ENCODE results near the gene TNFAIP8L3. TPM values are rescaled to one million over a fixed set of nuclear protein-coding genes. Genes with fewer than 3 reads are reported as not detected.
A peak's percentile ranks its signal among the peaks of the same experiment; 100 is the strongest.

The TNFAIP8L3 gene
- total and polyA plus RNA-seq, 9 of the 15 experiments (the other 6 are each of a cell fraction or from before 2014, with no cell fraction given): 0.13 TPM; not detected in 8

DNA sequence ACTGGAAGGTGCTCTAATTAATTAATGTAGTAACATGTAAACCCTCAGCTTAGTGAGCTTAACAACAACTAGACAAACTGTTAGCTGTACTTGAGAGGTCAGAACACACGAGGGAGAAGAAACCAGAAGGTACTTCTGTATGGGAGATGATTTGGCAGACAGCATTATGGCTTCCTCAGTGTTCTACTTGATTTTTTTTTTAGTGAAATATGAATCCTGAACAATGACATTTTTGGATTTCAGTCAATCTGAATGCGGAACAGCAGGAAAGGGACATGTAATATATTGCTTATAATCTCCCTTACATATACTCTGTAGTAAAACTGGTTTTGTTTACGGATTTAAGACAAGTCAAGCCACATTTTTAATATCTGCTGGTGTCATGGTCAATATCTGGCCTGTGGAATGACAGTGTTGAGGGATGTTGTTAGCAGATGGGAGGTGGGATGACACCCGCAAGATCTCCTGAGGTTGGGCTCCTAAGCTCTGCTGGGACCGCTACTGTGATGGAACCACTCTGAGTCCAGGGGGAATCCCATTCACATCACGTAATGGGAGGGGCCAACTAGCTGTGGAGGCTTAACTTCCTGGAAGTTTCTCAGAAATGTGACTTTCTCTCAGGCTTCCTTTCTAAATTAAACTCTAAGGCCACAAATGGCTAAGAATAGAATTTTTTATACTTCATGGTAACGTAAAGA lies 18.7 kb downstream of the TNFAIP8L3 start:
- H3K4me1 ChIP-seq (replicated peaks in 1 of 2; ENCODE audit: control insufficient read depth in 2 of 2, insufficient read depth in 2 of 2, low read length in 2 of 2): peaks cover 7 to 10% of the 10 kb centered on the region in 2 experiments
- no peaks in the 10 kb centered on the region for H4K20me1 ChIP-seq (replicated peaks; ENCODE audit: control insufficient read depth, insufficient read depth, low read length)
- no peak overlapping the region for H3K27ac ChIP-seq (ENCODE audit: extremely low read depth, low read depth, low read length)
- DNase-seq (ENCODE audit: extremely low read depth in 1 of 4, low spot score in 3 of 4): peak in 3 of 4 experiments; percentile 14 to 37 (median 21)
- H3K9me1 ChIP-seq (ENCODE audit: control insufficient read depth, insufficient read depth, low read length): no peaks in the 10 kb centered on the region
- CTCF ChIA-PET (ENCODE audit: low intra/inter-chr PET ratio): no interaction called here
- H3K27me3 ChIP-seq (ENCODE audit: control insufficient read depth in 2 of 2, insufficient read depth in 2 of 2, low read length in 2 of 2): 0 out of 5 replicates have a peak, but pooled peaks cover 0 to 4% of the 10 kb centered on the region in 2 experiments
- no peaks in the 10 kb centered on the region for H3K79me2 ChIP-seq (ENCODE audit: control insufficient read depth, insufficient read depth, low read length)
- BruUV-seq (replicated peaks): no TSS peak
- no peaks in the 10 kb centered on the region for H3K9me3 ChIP-seq (replicated peaks; ENCODE audit: control insufficient read depth, insufficient read depth, low read depth, low read length)
- no peaks in the 10 kb centered on the region for H3K36me3 ChIP-seq (ENCODE audit: control insufficient read depth, insufficient read depth, low read length)
- in situ Hi-C loops (cut with MboI): no loop called here
- ATAC-seq: no peak
- peak overlapping the region; percentile 23; the same call in 1 of the 2 replicates for H3K4me2 ChIP-seq (ENCODE audit: insufficient read depth, low read length)
- intact Hi-C loops (cut with micrococcal nuclease): no loop called here
- 0 out of 2 replicates have a peak overlapping the region, but pooled peaks have one; percentile 34 for H2AFZ ChIP-seq (ENCODE audit: low read depth, low read length)
- POLR2A ChIA-PET: interaction anchor here (1.1 to 1.2 kb wide), 2 partner anchors 9 to 179 kb away, joined by 3 read pairs; no protein-coding TSS in a partner anchor
- no peak overlapping the region for H3K4me3 ChIP-seq
- no peak overlapping the region for H3K9ac ChIP-seq (ENCODE audit: insufficient read depth in 1 of 2, low read depth in 2 of 2, low read length in 2 of 2)
- WGBS (ENCODE audit: insufficient coverage, low coverage, missing lambda C conversion rate): 29% methylated on average over 7 of the region's 7 CpGs
- FAIRE-seq: peak; percentile 15
- TF ChIP-seq ATF1 (CRISPR knock-in tag; IDR thresholded peaks at IDR 0.05) (no peak), ATF1 (tag; IDR thresholded peaks at IDR 0.05) (no peak), ZC3H8 (IDR thresholded peaks at IDR 0.05) (no peak), ZNF766 (CRISPR knock-in tag; conservative IDR thresholded peaks at IDR 0.05) (no peak), ETS1 (conservative IDR thresholded peaks at IDR 0.05; ENCODE audit: control insufficient read depth, low read depth, low read length) (no peak), ELF2 (CRISPR knock-in tag; IDR thresholded peaks at IDR 0.05) (no peak), SMARCA4 (IDR thresholded peaks at IDR 0.05) (no peak), SIN3B (IDR thresholded peaks at IDR 0.05; ENCODE audit: low read depth) (no peak), NFE2L1 (tag; IDR thresholded peaks at IDR 0.05; ENCODE audit: borderline replicate concordance, low read depth) (no peak), FUS (optimal IDR thresholded peaks at IDR 0.05; ENCODE audit: low read depth, low read length) (no peak), BRD4 (IDR thresholded peaks at IDR 0.05) (no peak), CHCHD3 (CRISPR knock-in tag; IDR thresholded peaks at IDR 0.05) (no peak), FOXK1 (CRISPR knock-in tag; IDR thresholded peaks at IDR 0.05; ENCODE audit: borderline replicate concordance) (no peak), ZNF77 (CRISPR knock-in tag; IDR thresholded peaks at IDR 0.05) (no peak), NFYB (IDR thresholded peaks at IDR 0.05; ENCODE audit: extremely low read depth, insufficient read length) (no peak), PURB (CRISPR knock-in tag; IDR thresholded peaks at IDR 0.05; ENCODE audit: low read depth) (no peak), ETV5 (CRISPR knock-in tag; IDR thresholded peaks at IDR 0.05; ENCODE audit: low read depth) (no peak)
- TF ChIP-seq, protein P1, sequence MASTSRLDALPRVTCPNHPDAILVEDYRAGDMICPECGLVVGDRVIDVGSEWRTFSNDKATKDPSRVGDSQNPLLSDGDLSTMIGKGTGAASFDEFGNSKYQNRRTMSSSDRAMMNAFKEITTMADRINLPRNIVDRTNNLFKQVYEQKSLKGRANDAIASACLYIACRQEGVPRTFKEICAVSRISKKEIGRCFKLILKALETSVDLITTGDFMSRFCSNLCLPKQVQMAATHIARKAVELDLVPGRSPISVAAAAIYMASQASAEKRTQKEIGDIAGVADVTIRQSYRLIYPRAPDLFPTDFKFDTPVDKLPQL (IDR thresholded peaks at IDR 0.05; ENCODE audit: extremely low read depth, insufficient read length): no peak

Measured in K562 (cell line).